Neuron (in vitro differentiated cells): ENCODE results near the gene ROCK1.

Source experiments
- H2AFZ ChIP-seq: one replicate; pipeline ENCODE4 v1.6.1; 2013; ENCODE audit warnings: low read depth, mild to moderate bottlenecking, inconsistent platforms, low read length, moderate library complexity
- H3K27me3 ChIP-seq: one replicate; pipeline ENCODE4 v1.6.1; 2013; ENCODE audit warnings: low read length; ENCODE audit not compliant: insufficient read depth
- H3K36me3 ChIP-seq: one replicate; pipeline ENCODE4 v1.6.1; 2013; ENCODE audit warnings: low read length; ENCODE audit not compliant: insufficient read depth
- H3K4me1 ChIP-seq: one replicate; pipeline ENCODE4 v1.6.1; 2013; ENCODE audit warnings: low read length; ENCODE audit not compliant: insufficient read depth
- H3K4me3 ChIP-seq: 2 replicates; pipeline ENCODE4 v1.5.1; 2013; ENCODE audit warnings: mild to moderate bottlenecking, low read length, moderate library complexity
- H3K9me3 ChIP-seq: one replicate; pipeline ENCODE4 v1.6.1; 2013; ENCODE audit warnings: low read length

ROCK1 gene

GRCh38 chr18:21093133-21093532 lies 18.5 kb downstream of the ROCK1 start:
- H3K27me3 ChIP-seq, result no peaks in the 10 kb centered on the region
- H3K9me3 ChIP-seq, result peaks cover 1% of the 10 kb centered on the region
- H3K4me1 ChIP-seq, result no peaks in the 10 kb centered on the region
- no peak overlapping the region for H2AFZ ChIP-seq
- no peaks in the 10 kb centered on the region for H3K36me3 ChIP-seq
- no peak overlapping the region for H3K4me3 ChIP-seq

GRCh38 chr18:21090680-21091079 lies 20.9 kb downstream of the ROCK1 start:
- H3K9me3 ChIP-seq, result peaks cover 1% of the 10 kb centered on the region
- H2AFZ ChIP-seq, result no peak overlapping the region
- no peaks in the 10 kb centered on the region for H3K27me3 ChIP-seq
- no peaks in the 10 kb centered on the region for H3K36me3 ChIP-seq
- no peaks in the 10 kb centered on the region for H3K4me1 ChIP-seq
- no peak overlapping the region for H3K4me3 ChIP-seq

DNA sequence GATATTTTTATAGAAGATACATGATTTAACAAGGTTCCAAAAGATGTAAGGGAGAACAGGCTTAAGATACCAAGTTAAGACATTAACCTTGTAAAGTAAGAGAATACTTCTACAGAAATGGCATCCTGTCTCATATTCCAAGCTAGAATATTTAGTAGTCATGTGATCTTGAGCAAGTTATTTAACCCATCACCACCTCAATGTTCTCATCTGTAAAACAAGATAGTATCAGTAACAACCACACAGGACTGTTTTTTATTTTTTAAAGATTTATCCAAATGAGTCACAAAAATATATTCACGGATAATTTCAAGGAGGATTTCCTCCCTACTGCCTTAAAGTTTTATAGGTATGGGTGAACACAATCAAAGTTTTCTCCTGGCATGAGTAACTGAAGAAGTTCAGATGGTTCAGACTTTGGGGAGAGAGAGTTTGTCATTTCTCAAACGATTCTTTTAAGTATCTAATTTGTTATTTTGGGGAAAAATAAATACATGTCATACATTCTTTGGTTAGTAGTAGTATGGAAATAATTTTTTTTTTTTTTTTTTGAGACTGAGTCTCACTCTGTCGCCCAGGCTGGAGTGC lies 25.9 kb downstream of the ROCK1 start:
- no peaks in the 10 kb centered on the region for H3K36me3 ChIP-seq
- no peaks in the 10 kb centered on the region for H3K4me1 ChIP-seq
- no peak overlapping the region for H2AFZ ChIP-seq
- peaks cover 2% of the 10 kb centered on the region for H3K9me3 ChIP-seq
- no peak overlapping the region for H3K4me3 ChIP-seq
- H3K27me3 ChIP-seq, result no peaks in the 10 kb centered on the region

GRCh38 chr18:21084511-21085078 lies 27.0 kb downstream of the ROCK1 start:
- no peaks in the 10 kb centered on the region for H3K4me1 ChIP-seq
- no peak overlapping the region for H3K4me3 ChIP-seq
- H3K36me3 ChIP-seq, result no peaks in the 10 kb centered on the region
- H2AFZ ChIP-seq, result no peak overlapping the region
- peaks cover 2% of the 10 kb centered on the region for H3K9me3 ChIP-seq
- H3K27me3 ChIP-seq, result no peaks in the 10 kb centered on the region

DNA sequence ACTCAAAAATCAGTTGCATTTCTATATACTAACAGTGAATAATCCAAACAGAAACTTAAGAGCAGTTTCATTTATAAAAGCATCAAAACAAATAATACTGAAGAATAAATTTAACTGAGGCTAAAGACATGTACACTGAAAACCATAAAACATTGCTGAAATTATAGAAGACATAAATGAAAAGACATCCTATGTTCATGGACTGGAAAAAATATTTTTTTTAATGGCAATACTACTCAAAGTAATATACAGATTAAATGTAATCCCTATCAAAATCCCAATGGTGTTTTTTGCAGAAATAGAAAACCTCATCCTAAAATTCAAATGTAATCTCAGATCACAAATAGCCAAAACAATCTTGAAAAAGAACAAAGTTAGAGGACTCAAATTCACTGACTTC lies 28.6 kb downstream of the ROCK1 start:
- Histone ChIP-seq H3K4me1 (no peaks in the 10 kb centered on the region), H3K4me3 (no peak overlapping the region), H2AFZ (no peak overlapping the region), H3K27me3 (no peaks in the 10 kb centered on the region), H3K36me3 (no peaks in the 10 kb centered on the region), H3K9me3 (peaks cover 2% of the 10 kb centered on the region)

- no peak overlapping the region for H2AFZ ChIP-seq
- H3K36me3 ChIP-seq, result no peaks in the 10 kb centered on the region
- H3K4me1 ChIP-seq, result no peaks in the 10 kb centered on the region
- H3K9me3 ChIP-seq, result peaks cover 4% of the 10 kb centered on the region
- H3K27me3 ChIP-seq, result no peaks in the 10 kb centered on the region
- no peak overlapping the region for H3K4me3 ChIP-seq
These were observed 30.2 kb downstream of the ROCK1 start for GRCh38 chr18:21081426-21081825.

GRCh38 chr18:21080576-21080975 lies 31.0 kb downstream of the ROCK1 start:
- no peak overlapping the region for H3K4me3 ChIP-seq
- no peaks in the 10 kb centered on the region for H3K4me1 ChIP-seq
- H2AFZ ChIP-seq, result no peak overlapping the region
- H3K9me3 ChIP-seq, result peaks cover 4% of the 10 kb centered on the region
- no peaks in the 10 kb centered on the region for H3K36me3 ChIP-seq
- H3K27me3 ChIP-seq, result no peaks in the 10 kb centered on the region

DNA sequence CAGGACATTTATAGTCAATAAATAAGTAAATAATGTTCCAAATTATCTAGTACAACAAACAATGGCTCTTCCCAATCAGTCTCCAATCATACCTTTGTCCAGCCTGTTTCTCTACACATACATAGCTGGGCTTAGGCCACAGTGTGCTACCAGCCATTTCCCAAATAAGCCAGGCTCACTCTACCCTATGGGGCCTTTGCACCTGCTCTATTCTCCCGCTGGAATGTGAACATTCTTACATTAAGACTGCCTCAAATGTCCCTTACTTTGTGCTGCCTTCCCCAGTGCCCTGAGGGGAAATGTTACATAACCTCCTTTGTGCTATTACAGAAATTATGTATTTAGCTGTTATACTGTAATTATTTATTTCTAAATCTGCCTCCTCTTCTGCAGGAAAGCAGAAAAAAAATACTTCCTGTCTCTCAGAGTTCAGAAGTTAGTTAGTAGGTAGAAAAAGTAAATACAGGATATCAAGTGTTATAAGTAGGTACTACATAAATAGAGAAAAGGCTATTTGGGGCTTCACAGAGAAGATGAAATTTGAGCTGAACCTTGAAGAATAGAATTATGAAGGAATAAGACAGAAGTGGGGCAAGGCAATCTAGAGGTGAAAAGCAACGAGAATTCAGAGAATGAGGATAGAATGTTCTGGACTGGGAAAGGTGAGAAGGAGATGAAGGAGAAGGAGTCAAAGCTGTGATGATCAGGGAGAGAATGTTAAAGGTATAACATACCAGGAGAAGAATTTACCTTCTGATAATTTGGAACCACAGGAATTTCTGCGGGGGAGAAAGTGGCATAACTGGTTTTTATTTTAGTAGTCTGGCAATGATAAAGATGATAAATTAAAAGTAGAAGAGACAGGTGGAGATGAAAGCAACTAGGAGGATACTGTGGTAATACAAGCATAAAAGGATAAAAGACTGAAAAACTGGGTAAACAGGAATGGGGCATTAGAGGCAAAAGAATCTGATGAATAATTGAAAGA lies 37.0 kb downstream of the ROCK1 start:
- H3K4me3 ChIP-seq, result no peak overlapping the region
- H3K36me3 ChIP-seq, result no peaks in the 10 kb centered on the region
- no peak overlapping the region for H2AFZ ChIP-seq
- H3K27me3 ChIP-seq, result no peaks in the 10 kb centered on the region
- peaks cover 4% of the 10 kb centered on the region for H3K9me3 ChIP-seq
- no peaks in the 10 kb centered on the region for H3K4me1 ChIP-seq

DNA sequence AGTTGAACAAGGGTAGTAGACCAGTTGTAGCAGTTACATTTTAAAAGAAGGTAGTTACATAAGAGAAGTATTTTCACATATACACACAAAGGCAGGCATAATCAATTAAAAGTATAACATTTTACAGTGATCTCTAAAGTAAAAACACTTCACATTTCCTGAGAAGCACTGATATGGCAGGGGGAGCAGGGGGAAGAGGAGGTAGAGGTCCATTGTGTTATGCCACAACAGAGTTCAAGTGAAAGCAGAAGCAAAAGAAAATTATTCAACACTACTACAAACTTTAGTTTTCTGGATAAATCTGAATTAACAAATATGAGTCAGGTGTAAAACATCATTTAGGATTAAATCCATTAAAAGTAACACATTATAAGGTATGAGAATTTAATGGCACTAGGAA lies 38.4 kb downstream of the ROCK1 start:
- no peaks in the 10 kb centered on the region for H3K27me3 ChIP-seq
- peaks cover 4% of the 10 kb centered on the region for H3K9me3 ChIP-seq
- H2AFZ ChIP-seq, result no peak overlapping the region
- peaks cover 3% of the 10 kb centered on the region for H3K36me3 ChIP-seq
- H3K4me1 ChIP-seq, result no peaks in the 10 kb centered on the region
- H3K4me3 ChIP-seq, result no peak overlapping the region

GRCh38 chr18:21071071-21071470 lies 40.5 kb downstream of the ROCK1 start:
- peaks cover 13% of the 10 kb centered on the region for H3K36me3 ChIP-seq
- H3K4me3 ChIP-seq, result no peak overlapping the region
- no peak overlapping the region for H2AFZ ChIP-seq

GRCh38 chr18:21069468-21069867 lies 42.1 kb downstream of the ROCK1 start:
- no peaks in the 10 kb centered on the region for H3K4me1 ChIP-seq
- no peak overlapping the region for H2AFZ ChIP-seq
- no peak overlapping the region for H3K4me3 ChIP-seq
- no peaks in the 10 kb centered on the region for H3K27me3 ChIP-seq
- peaks cover 2% of the 10 kb centered on the region for H3K9me3 ChIP-seq
- peaks cover 13% of the 10 kb centered on the region for H3K36me3 ChIP-seq

More at GRCh38 chr18:21071071-21071470, 40.5 kb downstream of the ROCK1 start:
- Histone ChIP-seq H3K9me3 (peaks cover 2% of the 10 kb centered on the region), H3K27me3 (no peaks in the 10 kb centered on the region), H3K4me1 (no peaks in the 10 kb centered on the region)

- no peak overlapping the region for H2AFZ ChIP-seq
- no peak overlapping the region for H3K4me3 ChIP-seq
- H3K4me1 ChIP-seq, result no peaks in the 10 kb centered on the region
- H3K27me3 ChIP-seq, result no peaks in the 10 kb centered on the region
- H3K36me3 ChIP-seq, result peaks cover 17% of the 10 kb centered on the region
- peaks cover 11% of the 10 kb centered on the region for H3K9me3 ChIP-seq
These were observed 47.3 kb downstream of the ROCK1 start for GRCh38 chr18:21064347-21064746.

- peaks cover 13% of the 10 kb centered on the region for H3K36me3 ChIP-seq
- no peaks in the 10 kb centered on the region for H3K27me3 ChIP-seq
- no peak overlapping the region for H2AFZ ChIP-seq
- no peak overlapping the region for H3K4me3 ChIP-seq
- H3K9me3 ChIP-seq, result peaks cover 11% of the 10 kb centered on the region
- no peaks in the 10 kb centered on the region for H3K4me1 ChIP-seq
These were observed 48.6 kb downstream of the ROCK1 start for GRCh38 chr18:21063011-21063410.
